ENCODE measurements around the gene SYTL3. TPM values are rescaled to one million over a fixed set of nuclear protein-coding genes. Genes with fewer than 3 reads are reported as not detected.
A peak's percentile ranks its signal among the peaks of the same experiment; 100 is the strongest.

The SYTL3 gene
- total and polyA plus RNA-seq, 2 experiments from 2014 or later, result 0.07 TPM; not detected in 1

GRCh38 chr6:158764926-158765325 lies 115.1 kb downstream of the SYTL3 start:
- TF ChIP-seq ZNF462 (CRISPR knock-in tag; IDR thresholded peaks at IDR 0.05) (no peak), POLR2AphosphoS5 (IDR thresholded peaks at IDR 0.05; ENCODE audit: low read depth) (no peak), ETS1 (IDR thresholded peaks at IDR 0.05) (no peak), CREB1 (CRISPR knock-in tag; IDR thresholded peaks at IDR 0.05; ENCODE audit: low read depth) (no peak), EZH2 (IDR thresholded peaks at IDR 0.05; ENCODE audit: low read depth, unreplicated experiment) (no peak), JUNB (IDR thresholded peaks at IDR 0.05; ENCODE audit: unreplicated experiment) (no peak), REST (IDR thresholded peaks at IDR 0.05; ENCODE audit: unreplicated experiment) (no peak), EZH2phosphoT487 (IDR thresholded peaks at IDR 0.05; ENCODE audit: unreplicated experiment) (no peak), CTCF (conservative IDR thresholded peaks at IDR 0.05; ENCODE audit: low read depth in 2 of 2) (no peak), STAT1 (IDR thresholded peaks at IDR 0.05; ENCODE audit: unreplicated experiment) (no peak), ZNF114 (CRISPR knock-in tag; IDR thresholded peaks at IDR 0.05) (no peak), ZNF331 (CRISPR knock-in tag; IDR thresholded peaks at IDR 0.05; ENCODE audit: low read depth) (no peak), NANOG (IDR thresholded peaks at IDR 0.05; ENCODE audit: borderline replicate concordance) (no peak)
- Histone ChIP-seq H3F3A (replicated peaks; ENCODE audit: low read depth) (peaks cover 54% of the 10 kb centered on the region), H3K9me2 (ENCODE audit: insufficient read depth) (no peaks in the 10 kb centered on the region), H3K27me3 (ENCODE audit: insufficient read depth) (no peaks in the 10 kb centered on the region), H4K20me1 (replicated peaks; ENCODE audit: insufficient read depth) (peaks cover 12% of the 10 kb centered on the region), H2AFZ (no peak overlapping the region), H3K27ac (ENCODE audit: low read depth) (peak overlapping the region; percentile 67; the same call in 1 of the 2 replicates), H3K4me2 (no peak overlapping the region), H3K79me2 (replicated peaks; ENCODE audit: insufficient read depth) (no peaks in the 10 kb centered on the region), H3K4me3 (no peak overlapping the region), H3K36me3 (ENCODE audit: insufficient read depth) (peaks cover 42% of the 10 kb centered on the region), H3K4me1 (ENCODE audit: insufficient read depth) (no peaks in the 10 kb centered on the region)
- Mint-ChIP-seq H3K4me3 (no peak overlapping the region), H3K27me3 (ENCODE audit: insufficient read depth, low read depth, poor library complexity) (peaks cover 33% of the 10 kb centered on the region), H3K27ac (no peak overlapping the region), H3K4me1 (peaks cover 14% of the 10 kb centered on the region), H3K36me3 (ENCODE audit: low read depth) (peaks cover 57% of the 10 kb centered on the region), H3K9me3 (peaks cover 2% of the 10 kb centered on the region; the same call in 2 of the 3 replicates)
- no peak for DNase-seq (ENCODE audit: low spot score)
- no peak for ATAC-seq
